NCI-H2227 treated with DMSO at 0.1 percent for 48 hours (cell line): ENCODE data around the gene EFNB2.
A peak's percentile ranks its signal among the peaks of the same experiment; 100 is the strongest.

Source experiments
- DNase-seq: peaks from one replicate; lab custom pipeline; 2025; lab: John Stamatoyannopoulos, UW

EFNB2 gene

DNA sequence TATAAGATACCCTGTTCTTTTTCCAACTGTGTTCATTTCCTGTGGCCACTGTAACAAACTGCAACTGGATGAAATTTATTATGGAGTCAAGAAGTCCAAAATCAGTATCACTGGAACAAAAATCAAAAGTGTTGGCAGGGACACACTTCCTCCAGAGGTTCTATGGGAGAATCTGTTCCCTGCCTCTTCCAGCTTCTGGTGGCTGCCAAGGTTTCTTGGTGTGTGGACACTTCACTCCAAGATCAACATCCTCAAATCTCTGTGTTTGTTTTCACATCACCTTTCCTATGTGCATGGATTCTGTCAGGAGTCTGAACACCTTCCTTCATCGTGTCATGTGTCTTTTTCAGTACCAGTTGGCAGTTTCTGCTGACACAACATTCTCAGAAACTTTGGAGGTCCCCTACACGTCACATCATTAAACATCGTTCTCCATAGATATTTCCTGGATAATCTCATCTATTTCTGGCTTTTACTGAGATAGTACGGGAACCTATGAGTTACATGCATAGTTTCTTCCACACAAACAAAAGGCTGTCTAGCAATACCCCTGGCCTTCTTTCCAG lies 15.2 kb upstream of the EFNB2 start:
- DNase-seq: no peak

DNA sequence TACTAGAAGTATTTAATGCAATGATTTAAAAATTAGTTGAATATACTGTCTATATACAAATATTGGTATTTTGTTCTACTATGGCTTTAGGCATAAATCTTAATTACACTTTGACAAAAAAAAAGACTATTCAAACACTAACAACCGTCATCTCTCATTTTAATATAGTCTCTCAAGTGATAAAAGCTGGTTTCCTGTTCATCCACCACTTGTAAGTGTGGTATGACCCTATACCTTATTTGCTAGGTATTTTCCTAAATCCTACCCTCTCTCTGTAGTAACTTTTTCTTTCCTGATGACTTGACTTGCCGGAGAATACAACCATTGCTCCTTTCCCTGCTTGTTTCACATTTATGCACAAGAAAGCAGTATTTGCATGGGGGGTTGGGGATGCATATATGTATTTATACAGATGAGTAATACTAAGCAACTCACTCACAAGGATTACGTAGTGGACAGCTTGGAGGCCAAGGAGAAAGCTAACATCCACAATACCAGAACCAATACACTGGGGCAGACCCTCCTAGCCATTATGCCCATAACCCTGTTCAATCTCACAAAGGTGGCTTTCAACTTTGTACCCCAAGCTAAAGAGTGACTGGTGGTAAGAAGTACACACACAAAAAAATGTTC lies 12.7 kb upstream of the EFNB2 start:
- no peak for DNase-seq

DNA sequence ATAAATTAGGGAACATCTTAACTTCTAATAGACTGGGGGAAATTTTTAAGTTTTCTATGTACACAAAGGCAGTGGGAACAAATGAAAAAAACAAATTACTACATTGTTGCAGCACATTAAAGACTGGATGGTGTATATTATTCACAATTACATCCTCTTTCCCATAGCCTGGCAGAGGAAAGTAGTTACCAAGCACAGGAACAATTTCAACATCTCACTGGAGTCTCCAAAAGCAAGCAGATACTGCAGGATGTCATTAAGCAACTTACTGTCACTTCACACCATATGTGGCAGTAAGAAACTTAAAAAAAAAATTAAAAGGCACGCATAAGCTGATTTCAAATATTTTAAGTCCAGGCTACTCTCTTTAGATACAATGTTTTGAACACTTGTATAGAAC lies 6.4 kb upstream of the EFNB2 start:
- no peak for DNase-seq

DNA sequence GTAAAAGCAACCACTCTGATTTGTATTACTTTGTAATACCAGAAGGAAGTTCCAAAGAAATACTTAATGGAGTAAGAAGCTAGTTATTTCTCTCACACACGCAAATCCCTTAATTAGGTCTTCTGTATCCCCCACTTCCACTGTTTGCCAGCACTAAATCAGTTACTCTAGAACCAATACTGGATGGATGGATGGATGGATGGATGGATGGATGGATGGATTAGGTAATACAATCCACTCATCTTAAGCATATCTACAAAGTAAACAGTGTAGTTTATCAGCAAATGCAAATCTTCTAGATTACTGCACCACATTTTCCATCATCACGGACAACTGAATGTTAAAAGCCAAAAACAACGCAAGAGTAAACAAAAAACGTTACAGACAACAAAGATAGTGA lies 5.2 kb upstream of the EFNB2 start:
- no peak for DNase-seq

DNA sequence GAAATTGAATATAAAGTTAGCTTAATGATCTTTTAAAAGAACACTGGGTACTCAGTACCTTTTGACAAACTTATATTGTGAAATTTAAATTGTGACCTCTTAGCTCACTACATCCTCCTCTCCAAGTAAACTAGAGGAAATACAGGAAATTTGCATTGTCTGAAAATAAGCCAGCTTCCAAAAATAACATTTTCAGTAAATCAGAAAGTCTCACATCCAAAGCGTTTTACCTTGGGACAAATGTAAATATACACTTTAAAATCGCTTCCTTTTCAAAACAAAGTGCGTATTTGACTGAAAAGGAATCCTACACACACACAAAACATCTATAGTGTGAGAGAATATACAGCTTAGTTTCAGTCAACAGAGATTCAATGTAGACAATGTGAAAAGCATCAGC lies 2.1 kb upstream of the EFNB2 start:
- DNase-seq: no peak

DNA sequence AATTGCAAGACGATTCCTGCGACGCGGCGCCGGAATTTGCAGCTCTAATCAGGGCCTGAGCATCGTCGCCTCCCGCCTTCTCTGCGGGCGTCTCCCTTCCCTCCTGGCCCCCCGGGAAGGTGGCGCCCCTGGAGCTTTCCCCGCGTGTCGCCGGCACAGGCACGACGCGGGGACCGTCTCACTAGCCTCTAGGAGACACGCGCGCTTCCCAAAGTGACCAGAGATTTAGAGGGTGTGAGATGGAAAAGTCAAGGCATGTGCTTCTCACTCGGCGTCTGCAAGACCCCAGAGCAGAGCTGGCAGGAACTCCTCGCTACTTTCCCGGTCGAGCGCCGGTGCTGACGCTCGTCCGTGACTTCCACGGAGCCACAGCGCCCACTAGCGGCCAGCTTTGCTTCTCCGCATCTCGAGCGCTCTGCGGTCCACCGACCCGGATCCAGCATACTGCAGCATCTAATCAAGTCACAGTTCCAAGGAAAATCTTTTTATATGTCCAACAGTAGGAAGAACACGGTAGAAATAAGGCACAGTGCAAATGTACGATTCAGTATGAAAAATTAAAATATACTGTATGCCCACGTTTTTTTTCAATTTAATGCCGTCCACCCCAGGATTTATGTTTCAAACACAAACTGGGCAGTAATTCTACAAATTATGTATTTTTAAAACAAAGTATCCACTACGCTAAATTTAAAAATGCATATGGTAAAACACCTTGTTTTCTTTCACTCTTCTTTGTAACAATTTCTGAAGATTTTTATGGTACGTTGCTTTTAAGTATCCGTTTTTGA lies 977 bp upstream of the EFNB2 start:
- peak; percentile 68 for DNase-seq

DNA sequence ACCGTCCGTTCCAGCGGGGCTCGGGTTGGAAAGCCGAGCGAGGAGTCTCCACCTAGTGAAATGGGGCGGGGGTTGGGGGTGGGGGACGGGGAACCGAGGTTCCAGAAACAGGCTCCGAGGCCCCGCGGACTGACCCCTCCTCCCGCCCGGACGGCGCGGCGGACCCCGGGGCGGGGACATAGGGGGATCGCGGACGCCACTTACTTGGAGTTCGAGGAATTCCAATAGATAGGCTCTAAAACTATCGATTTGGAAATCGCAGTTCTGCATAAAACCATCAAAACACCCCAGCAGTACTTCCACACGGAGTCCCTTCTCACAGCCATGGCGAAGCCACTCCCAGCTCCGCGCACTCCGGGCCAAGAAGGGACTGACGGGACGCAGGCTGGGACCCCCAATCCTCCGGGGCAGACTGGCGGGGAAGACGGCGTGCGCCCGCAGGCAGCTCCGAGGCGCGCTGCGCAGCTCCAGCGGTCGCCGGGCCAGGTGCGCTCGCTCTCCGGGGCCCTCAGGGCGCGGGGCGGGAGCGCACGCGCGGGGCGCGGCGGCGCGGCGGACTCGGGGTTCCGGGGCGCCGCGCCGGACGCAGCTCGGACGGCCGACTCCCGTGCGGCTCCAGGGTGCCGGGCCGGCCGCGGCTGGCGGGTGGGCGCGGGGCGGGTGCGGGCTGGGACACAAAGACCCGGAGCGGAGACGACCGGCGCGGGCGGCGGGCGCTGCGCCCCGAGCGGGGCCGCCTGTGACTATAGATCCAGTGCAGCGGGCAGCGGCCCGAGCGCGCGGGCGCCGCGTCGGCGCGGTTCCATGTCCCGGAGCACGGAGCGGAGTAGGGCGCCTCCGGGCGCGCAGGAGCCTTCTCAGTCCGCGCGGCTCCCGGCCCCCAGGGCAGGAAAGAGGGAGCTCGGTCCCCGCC lies 567 bp downstream of the EFNB2 start:
- DNase-seq: no peak

DNA sequence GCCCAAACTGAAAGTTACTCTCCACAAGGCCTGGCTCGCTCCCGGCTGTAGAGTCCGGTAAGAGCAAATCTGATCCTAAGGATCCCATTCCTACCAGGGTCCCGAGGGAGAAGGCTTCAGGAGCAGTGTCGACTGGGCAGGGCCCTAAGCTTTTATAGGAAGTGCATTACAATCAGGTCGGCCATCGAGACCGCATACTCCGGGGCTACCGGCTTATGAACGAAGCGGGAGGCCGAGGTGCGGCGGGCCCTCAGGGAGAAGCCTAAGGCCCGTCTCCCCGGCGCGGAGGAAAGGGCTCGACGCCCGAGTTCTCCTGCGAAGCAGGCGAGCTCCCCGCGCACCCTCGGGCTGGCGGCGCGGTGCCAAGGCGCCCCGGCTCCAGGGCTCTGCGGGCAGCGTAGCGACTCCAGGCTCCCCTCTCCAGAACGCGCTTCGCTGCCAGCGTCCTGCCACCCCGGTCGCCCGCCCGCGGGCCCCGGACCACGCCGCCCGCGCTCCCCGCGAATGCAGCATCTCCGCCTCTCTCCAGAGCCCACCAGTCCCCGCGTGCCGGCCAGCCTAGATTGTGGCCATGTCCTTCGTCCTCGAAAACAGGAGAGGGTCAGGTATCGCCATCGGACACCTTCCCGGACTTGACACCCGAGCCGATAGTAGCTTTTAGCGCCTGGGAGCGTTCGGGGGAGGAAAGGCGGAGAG lies 1.4 kb downstream of the EFNB2 start:
- no peak for DNase-seq

DNA sequence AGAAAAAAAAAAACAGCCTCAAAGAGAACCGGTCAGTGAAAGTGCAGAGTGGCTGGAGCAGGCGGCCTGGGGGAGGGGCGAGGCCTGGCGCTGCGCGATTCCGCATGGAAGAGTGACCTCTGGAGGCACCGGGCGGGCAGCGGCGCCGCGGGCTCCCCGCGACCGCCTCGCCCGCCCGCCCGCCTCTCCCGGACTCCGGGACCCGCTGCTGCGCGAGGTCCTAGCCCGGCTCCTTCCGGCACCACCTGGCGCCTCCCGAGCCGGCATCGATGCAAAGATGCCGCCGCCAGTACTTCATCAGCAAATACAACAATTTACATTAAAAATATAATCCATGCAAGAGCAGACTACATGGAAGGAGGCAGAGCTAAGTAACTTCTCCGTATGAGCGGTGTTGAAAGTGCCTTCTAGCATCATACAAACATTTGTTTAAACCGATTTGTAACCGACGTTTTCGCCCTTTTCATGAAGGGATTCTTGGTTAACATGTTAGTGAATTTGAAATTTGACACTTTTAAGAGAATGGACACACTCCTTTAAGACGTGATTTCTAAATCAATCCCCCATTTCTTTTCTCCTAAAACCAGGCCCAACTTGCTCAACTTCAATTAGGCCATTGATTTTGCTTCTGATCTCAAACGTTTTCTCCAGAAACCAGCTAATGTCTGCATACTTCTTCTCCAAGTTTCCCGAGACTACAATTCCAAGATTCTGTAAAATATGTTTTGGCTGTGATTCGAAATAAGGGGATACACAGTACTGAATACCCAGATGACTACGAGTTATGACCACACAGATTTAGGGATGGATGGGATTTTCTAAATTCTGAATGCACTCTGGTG lies 2.1 kb downstream of the EFNB2 start:
- DNase-seq: peak; percentile 32

DNA sequence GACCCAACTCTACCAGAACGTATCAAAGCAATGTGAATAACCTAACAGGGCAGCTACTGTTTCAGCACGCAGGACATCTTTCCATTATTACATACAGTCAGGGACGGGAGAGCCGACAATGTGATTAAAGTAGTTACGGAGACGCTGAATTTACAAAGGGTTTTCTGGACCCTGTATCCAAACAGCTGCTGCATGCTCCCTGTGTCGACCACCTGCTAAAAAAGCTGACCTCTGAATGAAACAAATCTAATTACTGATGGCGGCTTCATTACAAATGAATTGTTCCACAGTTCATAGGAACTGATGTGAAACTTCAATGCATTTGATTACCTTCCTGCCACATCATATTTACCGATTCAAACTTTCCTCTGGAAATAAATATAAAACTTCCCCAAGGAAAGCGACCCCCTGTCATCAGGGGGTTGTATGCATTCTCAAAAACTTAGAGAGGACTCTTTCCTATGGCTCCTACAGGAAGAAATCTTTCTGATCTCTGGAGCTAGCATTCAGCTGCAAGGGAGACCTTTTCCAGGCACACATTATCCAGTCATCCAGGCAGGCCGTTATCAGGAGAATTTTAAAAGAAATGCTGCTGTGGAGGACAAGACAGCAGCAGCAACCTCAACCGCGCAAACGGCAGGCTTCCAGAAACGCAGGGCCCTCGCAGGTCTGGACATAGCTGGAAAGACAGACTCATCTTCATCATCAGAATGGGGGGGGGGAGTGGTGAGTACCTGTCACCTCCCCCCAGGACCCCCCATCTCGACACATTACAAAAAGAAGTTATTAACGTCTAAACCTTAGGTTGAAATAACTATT lies 3.1 kb downstream of the EFNB2 start:
- peak; percentile 4 for DNase-seq

DNA sequence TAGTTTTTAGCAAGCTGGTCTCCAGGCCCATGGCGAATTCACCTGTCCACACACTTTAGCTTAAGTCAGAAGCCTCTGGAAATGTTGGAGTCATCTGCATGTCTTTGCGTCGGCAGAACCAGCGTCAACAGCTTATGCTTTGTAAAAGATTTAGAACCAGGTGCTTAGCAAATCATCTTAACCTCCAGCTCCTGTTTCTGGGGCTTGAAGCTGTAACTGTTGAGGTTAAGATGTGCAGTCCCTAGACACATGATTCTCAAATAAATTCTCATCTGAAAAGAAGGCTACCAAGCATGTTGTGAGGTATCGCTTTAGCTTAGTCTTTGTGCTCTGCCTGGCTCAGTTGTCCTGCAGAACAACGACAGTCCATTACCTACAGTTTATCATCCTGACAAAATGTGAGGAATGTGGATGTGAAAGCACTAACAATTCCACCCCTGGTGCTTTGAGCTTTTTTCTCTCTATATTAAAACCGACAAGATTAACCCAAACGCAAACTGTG lies 4.4 kb downstream of the EFNB2 start:
- no peak for DNase-seq

DNA sequence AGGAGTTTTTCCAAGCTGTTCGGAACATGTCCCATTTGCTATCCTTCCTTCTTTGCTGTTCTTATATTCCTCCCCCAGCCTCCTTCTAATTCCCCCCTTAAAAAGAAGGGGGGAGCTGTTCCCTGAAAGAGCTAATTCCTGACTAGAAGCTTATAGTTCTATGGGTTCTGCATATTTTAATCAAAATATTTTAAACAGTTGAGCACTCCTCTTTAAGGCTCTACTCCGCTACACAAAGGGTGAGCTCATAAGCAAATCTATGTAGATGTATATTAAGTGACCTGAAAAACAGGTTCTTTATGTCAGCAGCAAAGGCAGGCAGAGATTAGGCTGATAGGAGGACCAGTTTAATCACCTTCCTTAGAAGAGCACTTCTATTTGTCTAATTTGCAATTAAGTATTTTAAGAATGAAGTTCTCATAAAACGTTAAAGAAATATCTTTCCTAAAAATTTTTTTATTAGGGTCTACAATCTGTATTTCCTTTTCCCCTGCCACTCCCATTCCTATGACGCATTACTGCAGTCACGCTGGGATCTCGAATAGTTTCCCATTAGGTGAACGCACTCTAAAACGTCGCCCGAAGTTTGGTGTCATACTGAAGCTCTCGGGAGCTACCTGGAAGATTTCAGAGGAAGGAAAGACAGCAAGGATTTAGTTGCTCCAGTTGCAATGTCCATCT lies 5.2 kb downstream of the EFNB2 start:
- DNase-seq: no peak

DNA sequence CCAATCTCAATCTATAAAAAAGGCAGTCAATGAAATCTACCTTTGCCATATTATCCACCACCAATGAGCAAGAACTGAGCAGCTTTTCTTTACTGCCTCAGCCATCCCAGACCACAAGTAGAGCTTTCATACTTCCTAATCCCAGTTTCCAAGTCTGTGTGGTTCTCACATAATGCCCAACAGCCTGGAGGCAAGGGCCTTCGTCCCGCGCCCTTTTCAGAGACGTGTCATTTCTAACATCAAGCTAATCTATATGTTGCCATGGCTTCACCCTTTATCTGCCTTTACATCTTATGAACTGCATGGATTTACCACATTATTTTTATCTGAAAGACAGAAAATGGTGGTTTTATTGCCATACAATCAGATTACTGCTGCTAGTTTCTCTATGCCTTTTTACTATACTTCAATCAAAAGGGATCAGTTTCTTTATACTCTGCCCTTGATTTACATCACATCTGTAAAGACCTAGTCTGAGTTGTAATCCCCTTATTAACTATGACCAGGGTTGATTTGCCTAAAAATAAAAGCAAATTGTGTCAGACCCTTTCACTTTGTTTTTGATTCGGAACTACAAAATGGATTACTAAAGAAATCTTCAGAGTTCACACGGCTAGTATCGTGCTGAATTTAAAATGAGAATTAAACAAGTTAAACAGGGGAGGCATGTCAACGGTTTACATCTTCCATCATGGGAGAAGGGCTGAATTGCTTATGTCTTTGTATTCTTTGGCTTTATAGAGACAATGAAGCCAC lies 5.9 kb downstream of the EFNB2 start:
- no peak for DNase-seq

DNA sequence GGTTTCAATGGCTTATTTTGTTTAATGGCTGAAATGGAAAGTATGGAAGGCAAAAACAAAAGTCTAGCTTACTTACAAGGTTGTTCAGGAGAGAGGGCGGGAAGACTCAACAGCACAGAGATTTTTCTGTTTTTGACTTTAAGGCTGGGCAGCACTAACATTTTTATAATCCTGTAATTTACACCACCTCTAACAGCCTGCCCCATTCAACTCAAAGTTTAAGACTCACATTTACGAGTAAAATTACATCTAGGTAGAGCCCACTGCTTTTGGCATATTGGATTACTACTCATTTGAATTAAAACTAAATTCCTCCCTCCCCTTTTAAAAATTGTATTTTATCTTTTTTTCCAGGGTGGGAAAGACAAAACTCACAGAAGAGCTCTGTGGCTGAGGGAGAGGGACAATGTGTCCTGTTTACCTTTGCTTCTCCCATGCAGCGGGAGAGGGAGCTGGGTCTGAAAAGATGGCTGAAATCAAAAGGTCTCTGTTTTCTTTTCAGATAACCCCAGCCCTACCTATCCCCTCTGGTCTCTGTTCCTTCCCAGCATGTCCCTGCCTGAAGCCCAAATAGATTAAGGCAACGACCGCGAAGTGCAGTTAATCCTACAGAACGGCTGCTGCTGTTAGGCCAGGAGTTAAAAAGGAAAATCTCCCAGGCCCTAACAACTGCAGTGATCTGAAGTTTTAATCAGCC lies 6.6 kb downstream of the EFNB2 start:
- DNase-seq: no peak

DNA sequence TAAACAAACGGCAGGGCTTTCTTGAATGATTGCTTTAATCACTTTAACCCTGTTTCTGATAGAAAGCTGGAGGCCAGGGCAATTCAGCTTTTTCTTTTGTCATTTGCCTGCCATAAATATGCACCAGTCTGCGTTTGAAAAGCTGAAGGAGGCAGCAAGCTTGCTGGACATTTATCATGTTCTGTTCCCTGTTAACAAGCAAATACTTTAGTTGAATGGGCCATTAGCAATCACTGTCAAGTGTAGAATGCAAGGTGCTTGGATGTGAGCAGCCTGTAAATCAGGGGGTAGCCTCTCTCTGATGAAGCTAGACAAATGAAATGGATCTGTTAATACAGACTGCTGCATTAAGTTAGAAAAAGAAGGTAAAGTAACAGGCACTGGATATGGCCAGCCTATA lies 7.6 kb downstream of the EFNB2 start:
- no peak for DNase-seq

DNA sequence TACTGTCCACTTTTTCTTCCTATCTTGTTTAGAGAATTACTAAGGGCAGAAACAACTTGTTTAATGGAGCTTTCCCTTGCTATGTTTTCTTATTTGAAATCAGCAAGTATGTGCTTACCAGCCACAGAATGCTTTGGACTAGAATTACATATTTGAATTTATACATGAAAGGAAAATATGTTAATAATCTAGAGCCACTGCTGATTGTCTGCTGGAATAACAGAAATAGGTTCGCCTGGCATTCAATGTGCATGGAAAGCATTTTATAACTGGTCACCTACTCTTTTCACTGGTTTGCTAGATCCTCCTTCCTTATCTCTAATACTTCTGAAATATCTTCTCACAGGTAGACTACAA lies 8.0 kb downstream of the EFNB2 start:
- DNase-seq: no peak

DNA sequence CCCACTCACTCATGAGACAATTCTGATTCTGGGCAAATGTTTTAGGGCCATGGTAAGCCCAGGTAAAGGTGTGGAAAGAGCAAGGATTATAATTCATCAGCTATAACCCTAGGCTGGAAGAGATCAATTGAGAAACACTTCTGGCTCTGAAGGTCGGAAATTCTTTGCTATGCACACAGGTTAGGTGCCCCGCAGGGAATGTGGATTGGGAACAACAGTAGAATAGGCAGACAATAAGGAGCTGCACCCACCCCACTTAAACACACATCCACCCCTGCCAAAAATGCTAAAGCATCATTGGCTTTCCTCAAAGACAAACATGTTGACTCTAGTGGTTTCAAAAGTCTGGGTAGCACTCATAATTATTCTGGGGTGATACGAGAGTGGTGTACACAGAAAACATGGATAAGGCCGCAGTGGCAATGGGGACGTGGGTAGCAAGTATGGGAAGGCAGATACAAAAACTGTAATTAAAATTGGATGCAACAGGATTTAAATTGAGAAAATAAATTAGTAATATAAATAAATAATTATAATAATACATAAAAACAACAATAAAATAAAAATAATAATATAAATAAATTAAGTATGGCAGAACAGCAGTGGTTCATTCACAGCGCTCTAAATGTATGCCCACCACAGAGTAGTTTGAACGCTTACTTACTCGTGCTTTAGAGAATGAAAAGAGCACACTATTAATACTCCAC lies 8.6 kb downstream of the EFNB2 start:
- no peak for DNase-seq
